H1 (cell line): ENCODE data around the gene DDX55. TPM values are rescaled to one million over a fixed set of nuclear protein-coding genes. Genes with fewer than 3 reads are reported as not detected.

Source experiments
- CTCF ChIA-PET: fragments of 300-600 bp; sonication (Branson Sonifier 250); formaldehyde crosslinking; loops from one replicate; lab custom pipeline; 2021; ENCODE audit not compliant: partially characterized antibody; lab: Charles Lee
- POLR2A ChIA-PET: fragments of 300-600 bp; sonication (Branson Sonifier 250); formaldehyde crosslinking; loops from one replicate; lab custom pipeline; 2021; ENCODE audit warnings: inconsistent platforms; ENCODE audit not compliant: partially characterized antibody; lab: Charles Lee
- DNase-seq, 2 experiments: peaks; one replicate each; pipeline versions ENCODE4 v3.0.0 to v3.0.0-alpha.2; 2010 to 2022; ENCODE audit warnings: low spot score in 2 of 2, low read depth in 1 of 2, mixed read lengths in 1 of 2
- FAIRE-seq: peaks from 2 replicates; lab custom pipeline; 2011; peaks lifted over from hg19 to GRCh38; lab: Jason Lieb, UNC
- H2AFZ ChIP-seq: 2 replicates; pipeline ENCODE4 v1.8.1; 2012; ENCODE audit warnings: low read length, inconsistent platforms
- H2AK5ac ChIP-seq: 2 replicates; pipeline ENCODE4 v1.6.1; 2013; ENCODE audit warnings: low read depth, low read length
- H2BK120ac ChIP-seq: replicated peaks from 2 replicates; pipeline ENCODE3; 2013; ENCODE audit warnings: low read depth, low read length, inconsistent platforms
- H2BK12ac ChIP-seq: 2 replicates; pipeline ENCODE4 v1.6.1; 2013; ENCODE audit warnings: low read depth, low read length
- H2BK15ac ChIP-seq: 2 replicates; pipeline ENCODE4 v1.6.1; 2013; ENCODE audit warnings: low read length
- H2BK20ac ChIP-seq: 2 replicates; pipeline ENCODE4 v1.6.1; 2013; ENCODE audit warnings: low read length
- H2BK5ac ChIP-seq: 2 replicates; pipeline ENCODE4 v1.6.1; 2013; ENCODE audit warnings: low read depth, low read length
- H3K14ac ChIP-seq: 2 replicates; pipeline ENCODE4 v1.6.1; 2013; ENCODE audit warnings: inconsistent platforms; ENCODE audit not compliant: insufficient read length
- H3K18ac ChIP-seq: 2 replicates; pipeline ENCODE4 v1.6.1; 2013; ENCODE audit warnings: low read length; ENCODE audit errors: extremely low read depth
- H3K23ac ChIP-seq: 2 replicates; pipeline ENCODE4 v1.6.1; 2013; ENCODE audit warnings: inconsistent platforms; ENCODE audit not compliant: insufficient read length
- H3K23me2 ChIP-seq: 2 replicates; pipeline ENCODE4 v1.6.1; 2013; ENCODE audit warnings: low read depth, low read length
- H3K27ac ChIP-seq: 2 replicates; pipeline ENCODE4 v1.6.1; 2011; ENCODE audit warnings: low read depth, low read length, inconsistent platforms
- H3K27me3 ChIP-seq, 4 experiments: replicated peaks in 1 of 4; 1 replicate in 1 of 4; 2 replicates in 3 of 4; pipeline versions ENCODE4 v1.6.1 to v1.8.1; 2011 to 2013; ENCODE audit warnings: low read length in 3 of 4, mild to moderate bottlenecking in 3 of 4, inconsistent platforms in 2 of 4, mixed read lengths in 2 of 4, moderate library complexity in 1 of 4; ENCODE audit not compliant: control insufficient read depth in 3 of 4, insufficient read depth in 3 of 4; ENCODE audit errors: extremely low read depth in 1 of 4
- H3K36me3 ChIP-seq, 4 experiments: 2 replicates each; pipeline versions ENCODE4 v1.6.1 to v1.8.1; 2011 to 2013; ENCODE audit warnings: mild to moderate bottlenecking in 4 of 4, low read length in 3 of 4, moderate library complexity in 2 of 4, control low read depth in 1 of 4, inconsistent platforms in 1 of 4; ENCODE audit not compliant: insufficient read depth in 4 of 4, control insufficient read depth in 2 of 4
- H3K4ac ChIP-seq: replicated peaks from 2 replicates; pipeline ENCODE3; 2013; ENCODE audit warnings: low read length, low read depth, mixed read lengths, inconsistent platforms; ENCODE audit not compliant: insufficient read length
- H3K4me1 ChIP-seq, 4 experiments: replicated peaks in 1 of 4; 1 replicate in 1 of 4; 2 replicates in 3 of 4; pipeline versions ENCODE4 v1.6.1 to v1.8.1; 2011 to 2013; ENCODE audit warnings: low read length in 3 of 4, inconsistent platforms in 2 of 4, mixed read lengths in 1 of 4; ENCODE audit not compliant: insufficient read depth in 4 of 4, control insufficient read depth in 3 of 4
- H3K4me2 ChIP-seq, 2 experiments: 2 replicates each; pipeline versions ENCODE4 v1.6.1 to v1.8.1; 2011 to 2013; ENCODE audit warnings: low read depth in 2 of 2, low read length in 2 of 2, control low read depth in 1 of 2, inconsistent platforms in 1 of 2, mild to moderate bottlenecking in 1 of 2; ENCODE audit not compliant: insufficient read depth in 1 of 2
- H3K4me3 ChIP-seq, 4 experiments: fragments of 200-600, 300-600 bp in 1 of 4; sonication (generic), shearing (Covaris generic), sonication (Bioruptor Twin) in 1 of 4; 2 replicates each; pipeline versions ENCODE4 v1.5.1 to v1.8.1; 2011 to 2016; ENCODE audit warnings: low read length in 4 of 4, low read depth in 3 of 4, control low read depth in 2 of 4, inconsistent platforms in 2 of 4, mild to moderate bottlenecking in 2 of 4, mixed read lengths in 1 of 4, moderate library complexity in 1 of 4; ENCODE audit not compliant: insufficient read depth in 2 of 4; ENCODE audit errors: extremely low read depth in 1 of 4
- H3K56ac ChIP-seq: replicated peaks from 2 replicates; pipeline ENCODE3; 2013; ENCODE audit warnings: low read depth, mild to moderate bottlenecking, mixed read lengths, low read length, inconsistent platforms; ENCODE audit not compliant: insufficient read length
- H3K79me1 ChIP-seq: 2 replicates; pipeline ENCODE4 v1.6.1; 2013; ENCODE audit warnings: low read depth, low read length, control low read depth
- H3K79me2 ChIP-seq, 2 experiments: 2 replicates each; pipeline versions ENCODE4 v1.6.1 to v1.8.1; 2012 to 2013; ENCODE audit warnings: low read length in 2 of 2, mild to moderate bottlenecking in 2 of 2, inconsistent platforms in 1 of 2; ENCODE audit not compliant: insufficient read depth in 2 of 2, control insufficient read depth in 1 of 2
- H3K9ac ChIP-seq, 4 experiments: replicated peaks in 1 of 4; 1 replicate in 1 of 4; 2 replicates in 3 of 4; pipeline versions ENCODE4 v1.6.1 to v1.8.1; 2011 to 2013; ENCODE audit warnings: low read depth in 3 of 4, low read length in 3 of 4, control low read depth in 2 of 4, mild to moderate bottlenecking in 2 of 4, moderate library complexity in 2 of 4, inconsistent platforms in 1 of 4; ENCODE audit errors: extremely low read depth in 1 of 4
- H3K9me3 ChIP-seq, 2 experiments: 2 replicates each; pipeline versions ENCODE4 v1.6.1 to v1.8.1; 2012 to 2013; ENCODE audit warnings: mild to moderate bottlenecking in 2 of 2, moderate library complexity in 2 of 2, control low read depth in 1 of 2, inconsistent platforms in 1 of 2, low read depth in 1 of 2, low read length in 1 of 2, mixed read lengths in 1 of 2; ENCODE audit not compliant: insufficient read depth in 2 of 2
- H4K20me1 ChIP-seq, 2 experiments: replicated peaks in 1 of 2; 2 replicates each; pipeline versions ENCODE3 to v1.8.1; 2011 to 2013; ENCODE audit warnings: inconsistent platforms in 2 of 2, low read length in 2 of 2, mild to moderate bottlenecking in 1 of 2; ENCODE audit not compliant: insufficient read depth in 2 of 2, control insufficient read depth in 1 of 2
- H4K5ac ChIP-seq: 2 replicates; pipeline ENCODE4 v1.6.1; 2013; ENCODE audit warnings: low read length, low read depth, mixed read lengths, inconsistent platforms; ENCODE audit not compliant: insufficient read length
- H4K8ac ChIP-seq: 2 replicates; pipeline ENCODE4 v1.8.0; 2013; ENCODE audit warnings: mild to moderate bottlenecking, moderate library complexity, low read length, inconsistent platforms; ENCODE audit not compliant: insufficient read depth; ENCODE audit errors: extremely low read depth
- H4K91ac ChIP-seq: replicated peaks from 2 replicates; pipeline ENCODE3; 2013; ENCODE audit warnings: low read length, mixed read lengths, inconsistent platforms; ENCODE audit not compliant: insufficient read length
- KDM1A ChIP-seq: fragments of 200-600, 300-600 bp; sonication (generic); IDR thresholded peaks from 2 replicates; pipeline ENCODE4 v1.7.1; 2016; ENCODE audit warnings: mild to moderate bottlenecking, low read length, borderline replicate concordance
- YY1 ChIP-seq: IDR thresholded peaks from 2 replicates; pipeline ENCODE4 v1.6.1; 2011; ENCODE audit warnings: low read depth, mild to moderate bottlenecking, low read length
- WGBS, 2 experiments: shearing (Covaris generic) in 1 of 2; methylation state at CpG; one replicate each; pipeline versions ENCODE4 v1.1.6 to v1.1.7; 2013 to 2015; ENCODE audit warnings: low lambda C conversion rate in 2 of 2, mixed read lengths in 2 of 2, inconsistent platforms in 1 of 2, low coverage in 1 of 2, missing lambda C conversion rate in 1 of 2; ENCODE audit not compliant: insufficient replicate concordance in 2 of 2, insufficient coverage in 1 of 2, insufficient read length in 1 of 2; ENCODE audit errors: extremely low coverage in 1 of 2, missing lambda C conversion rate in 1 of 2; 5-methylcytosine and 5-hydroxymethylcytosine counted together
- polyA plus RNA-seq, 7 experiments: library from polyadenylated mRNA; depleted of rRNA in 3 of 7; stranded (reverse) in 5 of 7; unstranded in 2 of 7; fragments of >200 nt in 5 of 7; fragments of 200-250 nt in 2 of 7; gene quantifications; 1 replicate in 5 of 7; 2 replicates in 1 of 7; 4 replicates in 1 of 7; pipeline versions ENCODE4 v1.2.1 to v1.2.3, GENCODE V29; 2011 to 2013; ENCODE audit warnings: missing spikeins in 2 of 7, mixed read lengths in 2 of 7
- total RNA-seq: library from RNA; stranded (reverse); fragmentation: NEBNext Ultra II Directional; extraction: Animal tissue kit (Norgen Biotek cat#: 25700); gene quantifications from 2 replicates; pipeline ENCODE4 v1.2.1, GENCODE V29; 2021
- TF ChIP-seq, protein P1 (sequence below): IDR thresholded peaks from 2 replicates; pipeline ENCODE4 v1.6.1; 2012; ENCODE audit warnings: inconsistent platforms

Gene DDX55
- total and polyA plus RNA-seq, 2 of the 8 experiments (the other 6 are each of a cell fraction or from before 2014, with no cell fraction given): 25.8 to 37.7 TPM

GRCh38 chr12:123634142-123634561 is 32.3 kb downstream of the DDX55 start:
- no peak overlapping the region for H4K91ac ChIP-seq
- H3K14ac ChIP-seq: no peak overlapping the region
- WGBS, 2 experiments: 38% methylated on average over 19 of the region's 19 CpGs; no CpG with 5 or more reads in 1 of the 2 experiments
- H3K23ac ChIP-seq: no peak overlapping the region
- no peak overlapping the region for H2AK5ac ChIP-seq
- H3K9ac ChIP-seq: peak overlapping the region; percentile 66 to 94 (median 86)
- no peak overlapping the region for H2BK12ac ChIP-seq
- H2AFZ ChIP-seq: no peak overlapping the region
- H3K4me3 ChIP-seq: peak overlapping the region; percentile 75 to 94 (median 92)
- FAIRE-seq: no peak
- H3K79me2 ChIP-seq: peaks cover 0 to 20% of the 10 kb centered on the region in 2 experiments; a peak in 2 of 4 replicates
- peak overlapping the region; percentile 80; the same call in 1 of the 2 replicates for H2BK5ac ChIP-seq
- no peaks in the 10 kb centered on the region for H3K27me3 ChIP-seq
- peak; percentile 59; the same call in 1 of the 2 replicates for TF ChIP-seq KDM1A
- TF ChIP-seq, protein P1, sequence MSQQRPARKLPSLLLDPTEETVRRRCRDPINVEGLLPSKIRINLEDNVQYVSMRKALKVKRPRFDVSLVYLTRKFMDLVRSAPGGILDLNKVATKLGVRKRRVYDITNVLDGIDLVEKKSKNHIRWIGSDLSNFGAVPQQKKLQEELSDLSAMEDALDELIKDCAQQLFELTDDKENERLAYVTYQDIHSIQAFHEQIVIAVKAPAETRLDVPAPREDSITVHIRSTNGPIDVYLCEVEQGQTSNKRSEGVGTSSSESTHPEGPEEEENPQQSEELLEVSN: no peak
- 0 out of 2 replicates have a peak, but pooled peaks have one; percentile 31 for TF ChIP-seq YY1
- H3K9me3 ChIP-seq: no peaks in the 10 kb centered on the region
- no peak overlapping the region for H2BK15ac ChIP-seq
- H3K4me2 ChIP-seq: peak overlapping the region; percentile 63 to 81
- H2BK20ac ChIP-seq: no peak overlapping the region
- DNase-seq: no peak
- ChIA-PET POLR2A (interaction anchor here (0.9 to 3.1 kb wide), 6 partner anchors 9 to 401 kb away, joined by 3 to 14 read pairs (median 6); partner anchors contain the start of genes ATP6V0A2, DDX55, MPHOSPH9 and MTRFR), CTCF (no interaction called here)
- peak overlapping the region; percentile 81 for H3K27ac ChIP-seq
- H4K5ac ChIP-seq: peak overlapping the region; percentile 18
- no peak overlapping the region for H3K18ac ChIP-seq
- H3K56ac ChIP-seq: no peak overlapping the region
- H3K36me3 ChIP-seq: peaks cover 0 to 14% (median 12%) of the 10 kb centered on the region in 4 experiments; a peak in 5 of 8 replicates
- no peak overlapping the region for H4K8ac ChIP-seq
- H3K4me1 ChIP-seq: peaks cover 0 to 4% (median 0%) of the 10 kb centered on the region in 4 experiments; a peak in 3 of 7 replicates
- H2BK120ac ChIP-seq: no peak overlapping the region
- H3K23me2 ChIP-seq: peaks cover 3% of the 10 kb centered on the region; the same call in 1 of the 2 replicates
- no peak overlapping the region for H3K4ac ChIP-seq
- H4K20me1 ChIP-seq: peaks cover 0 to 2% of the 10 kb centered on the region in 2 experiments
- peaks cover 2% of the 10 kb centered on the region for H3K79me1 ChIP-seq
